Activated naive CD4-positive, alpha-beta T cell treated with anti-CD3 and anti-CD28 coated beads, Interleukin-2, amount 10 ng/mL, durations not matched to agents 7 days and 5 days (primary cell): ENCODE data around the gene LTC4S.
A peak's percentile ranks its signal among the peaks of the same experiment; 100 is the strongest.

Source experiments
- CTCF ChIA-PET: fragments of 350-600 bp; sonication (Branson Sonifier 250); formaldehyde crosslinking; loops from one replicate; lab custom pipeline; 2021; ENCODE audit warnings: antibody characterized with exemption; lab: Charles Lee
- DNase-seq: peaks from one replicate; pipeline ENCODE4 v3.0.0-alpha.2; 2020
- H3K27ac Mint-ChIP-seq: one replicate; pipeline ENCODE4 v1.8.0; 2021; ENCODE audit warnings: mild to moderate bottlenecking, moderate library complexity, mixed read lengths
- H3K27me3 Mint-ChIP-seq: one replicate; pipeline ENCODE4 v1.8.0; 2021; ENCODE audit warnings: mild to moderate bottlenecking, mixed read lengths
- H3K36me3 Mint-ChIP-seq: one replicate; pipeline ENCODE4 v1.8.0; 2021; ENCODE audit warnings: mixed read lengths
- H3K4me1 Mint-ChIP-seq: one replicate; pipeline ENCODE4 v1.8.0; 2021; ENCODE audit warnings: mixed read lengths
- H3K4me3 Mint-ChIP-seq: one replicate; pipeline ENCODE4 v1.8.0; 2021; ENCODE audit warnings: mild to moderate bottlenecking, moderate library complexity, mixed read lengths
- H3K9me3 Mint-ChIP-seq: one replicate; pipeline ENCODE4 v1.8.0; 2021; ENCODE audit warnings: mixed read lengths

The LTC4S gene

GRCh38 chr5:179836225-179837019 is 42.6 kb downstream of the LTC4S start:
- peak; percentile 79 for DNase-seq
- Mint-ChIP-seq H3K27me3 (no peaks in the 10 kb centered on the region), H3K27ac (peak overlapping the region; percentile 89), H3K36me3 (peaks cover 49% of the 10 kb centered on the region), H3K4me1 (peaks cover 16% of the 10 kb centered on the region), H3K4me3 (peak overlapping the region; percentile 9), H3K9me3 (no peaks in the 10 kb centered on the region)
- CTCF ChIA-PET: interaction anchor here (0.5 to 1.4 kb wide), 5 partner anchors 33 to 363 kb away, joined by 3 to 12 read pairs (median 3); partner anchors contain the start of gene MAML1

DNA sequence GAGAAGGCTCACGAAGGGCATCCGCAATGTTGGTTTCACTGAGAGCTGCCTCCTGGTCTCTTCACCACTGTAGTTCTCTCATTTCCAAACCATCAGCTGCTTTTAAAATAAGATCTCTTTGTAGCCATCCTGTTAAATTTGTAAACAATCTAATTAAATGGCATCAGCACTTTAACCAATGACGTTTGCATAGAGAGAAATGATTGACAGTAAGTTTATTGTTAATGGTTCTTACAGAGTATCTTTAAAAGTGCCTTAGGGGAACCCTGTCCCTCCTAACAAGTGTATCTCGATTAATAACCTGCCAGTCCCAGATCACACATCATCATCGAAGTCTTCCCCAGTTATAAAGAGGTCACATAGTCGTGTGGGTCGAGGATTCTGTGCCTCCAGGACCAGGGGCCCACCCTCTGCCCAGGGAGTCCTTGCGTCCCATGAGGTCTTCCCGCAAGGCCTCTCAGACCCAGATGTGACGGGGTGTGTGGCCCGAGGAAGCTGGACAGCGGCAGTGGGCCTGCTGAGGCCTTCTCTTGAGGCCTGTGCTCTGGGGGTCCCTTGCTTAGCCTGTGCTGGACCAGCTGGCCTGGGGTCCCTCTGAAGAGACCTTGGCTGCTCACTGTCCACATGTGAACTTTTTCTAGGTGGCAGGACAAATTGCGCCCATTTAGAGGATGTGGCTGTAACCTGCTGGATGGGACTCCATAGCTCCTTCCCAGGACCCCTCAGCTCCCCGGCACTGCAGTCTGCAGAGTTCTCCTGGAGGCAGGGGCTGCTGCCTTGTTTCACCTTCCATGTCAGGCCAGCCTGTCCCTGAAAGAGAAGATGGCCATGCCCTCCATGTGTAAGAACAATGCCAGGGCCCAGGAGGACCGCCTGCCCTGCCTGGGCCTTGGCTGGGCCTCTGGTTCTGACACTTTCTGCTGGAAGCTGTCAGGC is 43.6 kb downstream of the LTC4S start:
- Mint-ChIP-seq H3K27ac (peak overlapping the region; percentile 89), H3K4me1 (peaks cover 16% of the 10 kb centered on the region), H3K36me3 (peaks cover 45% of the 10 kb centered on the region), H3K27me3 (no peaks in the 10 kb centered on the region), H3K4me3 (peak overlapping the region; percentile 4), H3K9me3 (no peaks in the 10 kb centered on the region)
- CTCF ChIA-PET: interaction anchor here (0.5 to 1.4 kb wide), 4 partner anchors 34 to 105 kb away, joined by 3 to 12 read pairs (median 3); partner anchors contain the start of gene MAML1
- no peak for DNase-seq

GRCh38 chr5:179839328-179840256 is 45.8 kb downstream of the LTC4S start:
- DNase-seq: no peak
- H3K36me3 Mint-ChIP-seq: peaks cover 29% of the 10 kb centered on the region
- CTCF ChIA-PET: no interaction called here
- no peaks in the 10 kb centered on the region for H3K27me3 Mint-ChIP-seq
- peaks cover 16% of the 10 kb centered on the region for H3K4me1 Mint-ChIP-seq
- H3K27ac Mint-ChIP-seq: peak overlapping the region; percentile 42
- no peak overlapping the region for H3K4me3 Mint-ChIP-seq
- H3K9me3 Mint-ChIP-seq: no peaks in the 10 kb centered on the region

DNA sequence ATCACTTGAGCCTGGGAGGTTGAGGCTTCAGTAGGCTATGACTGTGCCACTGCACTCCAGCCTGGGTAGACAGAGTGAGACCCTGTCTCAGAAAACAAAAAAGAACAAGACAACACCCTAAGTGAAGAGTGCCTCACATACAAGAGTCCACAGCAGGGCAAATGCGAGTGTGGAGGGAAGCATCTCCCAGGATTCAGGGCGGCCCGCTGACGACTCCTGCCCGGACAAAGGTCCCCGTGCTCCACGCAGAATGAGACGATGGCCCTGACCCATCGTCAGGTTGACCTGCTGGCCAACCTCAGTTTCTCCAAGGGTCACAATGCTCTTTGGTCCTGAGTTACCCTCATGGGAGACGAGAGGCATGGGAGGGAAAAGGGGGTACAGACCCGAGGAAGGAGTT is 46.5 kb downstream of the LTC4S start:
- CTCF ChIA-PET: no interaction called here
- DNase-seq: no peak
- peaks cover 29% of the 10 kb centered on the region for H3K36me3 Mint-ChIP-seq
- H3K4me3 Mint-ChIP-seq: no peak overlapping the region
- peaks cover 3% of the 10 kb centered on the region for H3K9me3 Mint-ChIP-seq
- H3K27ac Mint-ChIP-seq: no peak overlapping the region
- peaks cover 16% of the 10 kb centered on the region for H3K4me1 Mint-ChIP-seq
- H3K27me3 Mint-ChIP-seq: no peaks in the 10 kb centered on the region

- no peak overlapping the region for H3K27ac Mint-ChIP-seq
- CTCF ChIA-PET: no interaction called here
- H3K36me3 Mint-ChIP-seq: peaks cover 26% of the 10 kb centered on the region
- DNase-seq: no peak
- no peaks in the 10 kb centered on the region for H3K27me3 Mint-ChIP-seq
- H3K4me3 Mint-ChIP-seq: no peak overlapping the region
- H3K4me1 Mint-ChIP-seq: peaks cover 15% of the 10 kb centered on the region
- peaks cover 3% of the 10 kb centered on the region for H3K9me3 Mint-ChIP-seq
Measured at GRCh38 chr5:179840766-179841165, 47.0 kb downstream of the LTC4S start.

DNA sequence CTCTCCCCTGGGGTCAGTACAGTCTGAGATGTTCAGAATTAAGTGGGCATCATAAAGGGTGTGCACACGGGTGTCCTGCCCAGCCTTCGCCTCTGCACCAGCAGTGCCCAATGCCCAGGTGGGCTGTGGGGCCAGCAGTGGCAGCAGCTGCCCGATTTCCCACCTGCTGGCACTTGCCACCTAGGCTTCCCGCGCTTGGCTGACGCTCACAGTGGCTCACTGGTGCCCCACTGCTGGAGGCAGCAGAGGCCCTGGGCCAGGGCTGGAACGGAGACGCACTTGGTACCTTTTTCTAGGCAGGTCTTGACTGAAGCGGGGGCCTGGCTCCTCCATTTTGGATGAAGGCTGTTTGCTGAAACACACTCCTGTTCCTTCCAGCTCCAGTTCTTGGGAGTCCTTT is 47.8 kb downstream of the LTC4S start:
- peaks cover 7% of the 10 kb centered on the region for H3K4me1 Mint-ChIP-seq
- H3K27me3 Mint-ChIP-seq: no peaks in the 10 kb centered on the region
- peaks cover 19% of the 10 kb centered on the region for H3K36me3 Mint-ChIP-seq
- H3K9me3 Mint-ChIP-seq: peaks cover 3% of the 10 kb centered on the region
- no peak overlapping the region for H3K27ac Mint-ChIP-seq
- no peak overlapping the region for H3K4me3 Mint-ChIP-seq
- CTCF ChIA-PET: no interaction called here
- no peak for DNase-seq
